Measurements from ENCODE around the gene PTBP2.
"Not testable (repeated sequence)": the region's sequence is repeated elsewhere in the genome, so short reads cannot be mapped to it uniquely, and the experiment has no call there.

PTBP2 gene

GRCh38 chr1:96730574-96731298 is 9.2 kb downstream of the PTBP2 start:
- DNase-seq (ENCODE audit: low read depth in 3 of 3): no peak

- no peak for DNase-seq (ENCODE audit: low read depth in 3 of 3)
Observed at GRCh38 chr1:96741335-96741734, 19.8 kb downstream of the PTBP2 start.

DNA sequence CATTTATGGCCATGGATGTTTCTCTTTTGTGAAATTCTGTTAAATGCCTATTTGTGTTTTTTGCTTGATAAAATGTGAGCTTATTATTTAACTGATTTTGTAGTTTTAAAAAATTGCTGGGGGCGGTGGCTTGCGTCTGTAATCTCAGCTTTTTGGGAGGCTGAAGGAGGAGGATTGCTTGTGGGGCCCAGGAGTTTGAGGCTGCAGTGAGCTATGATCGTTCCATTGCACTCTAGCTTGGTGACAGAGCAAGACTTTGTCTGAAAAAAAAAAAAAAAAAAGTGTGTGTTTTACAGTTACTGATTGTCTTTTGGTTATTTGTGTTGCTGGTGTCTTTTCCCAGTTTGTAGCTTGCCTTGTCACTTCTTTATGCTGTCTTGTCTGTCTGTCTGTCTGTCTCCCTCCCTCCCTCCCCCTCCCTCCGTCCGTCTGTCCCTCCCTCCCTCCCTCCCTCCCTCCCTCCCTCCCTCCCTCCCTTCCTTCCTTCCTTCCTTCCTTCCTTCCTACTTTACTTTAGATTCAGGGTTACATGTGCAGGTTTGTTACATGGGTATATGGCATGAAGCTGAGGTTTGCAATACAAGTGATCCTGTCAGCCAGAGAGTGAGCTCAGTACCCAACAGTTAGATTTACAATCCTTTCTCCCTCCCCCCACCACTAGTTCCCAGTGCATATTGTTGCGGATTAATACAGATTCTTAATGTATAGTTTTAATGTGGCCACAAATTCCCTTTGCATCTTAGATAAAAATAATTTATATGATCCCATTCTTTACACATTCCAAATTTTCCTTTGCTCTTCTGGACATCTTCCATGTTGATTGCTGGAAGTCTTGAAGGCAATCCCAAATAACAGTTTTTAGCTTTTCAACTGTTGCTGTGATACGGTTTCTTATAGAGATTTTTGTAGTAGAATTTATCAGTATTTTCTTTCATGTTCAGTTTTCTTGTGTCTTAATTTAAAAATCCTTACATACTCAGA is 25.1 kb downstream of the PTBP2 start:
- no peak for DNase-seq (ENCODE audit: low read depth in 3 of 3)

- DNase-seq (ENCODE audit: low read depth in 3 of 3): no peak
Observed at GRCh38 chr1:96747565-96747964, 26.0 kb downstream of the PTBP2 start.

DNA sequence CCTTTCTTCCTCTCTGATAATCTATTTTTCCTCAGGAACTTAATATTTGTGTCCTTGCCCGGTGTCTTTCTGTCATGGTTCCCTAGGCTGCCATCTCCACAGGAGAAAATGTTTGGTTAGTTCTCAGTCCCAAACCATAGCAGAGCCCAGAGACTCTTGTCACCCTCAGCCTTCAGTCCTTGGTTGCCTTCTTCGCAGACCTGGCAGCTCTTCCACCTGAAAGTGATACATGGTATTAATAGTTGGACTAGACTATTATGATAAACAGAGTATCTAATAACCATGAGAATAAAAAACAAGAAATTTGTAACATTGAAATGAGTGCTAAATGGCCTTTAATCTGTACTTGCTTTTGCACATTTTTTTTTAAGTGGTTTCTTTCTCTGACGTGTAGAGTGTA is 26.5 kb downstream of the PTBP2 start:
- no peak for DNase-seq (ENCODE audit: low read depth in 3 of 3)

GRCh38 chr1:96749618-96750017 is 28.0 kb downstream of the PTBP2 start:
- no peak for DNase-seq (ENCODE audit: low read depth in 3 of 3)

GRCh38 chr1:96752394-96752793 is 30.8 kb downstream of the PTBP2 start:
- DNase-seq (ENCODE audit: low read depth in 3 of 3): no peak

- no peak for DNase-seq (ENCODE audit: low read depth in 3 of 3)
Observed at GRCh38 chr1:96756789-96757188, 35.2 kb downstream of the PTBP2 start.

DNA sequence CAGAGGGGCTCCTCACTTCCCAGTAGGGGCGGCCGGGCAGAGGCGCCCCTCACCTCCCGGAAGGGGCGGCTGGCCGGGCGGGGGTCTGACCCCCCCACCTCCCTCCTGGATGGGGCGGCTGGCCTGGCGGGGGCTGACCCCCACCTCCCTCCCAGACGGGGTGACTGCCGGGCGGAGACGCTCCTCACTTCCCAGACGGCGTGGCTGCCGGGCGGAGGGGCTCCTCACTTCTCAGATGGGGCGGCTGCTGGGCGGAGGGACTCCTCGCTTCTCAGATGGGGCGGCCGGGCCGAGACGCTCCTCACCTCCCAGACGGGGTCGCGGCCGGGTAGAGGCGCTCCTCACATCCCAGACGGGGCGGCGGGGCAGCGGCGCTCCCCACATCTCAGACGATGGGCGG is 41.0 kb downstream of the PTBP2 start:
- not testable (repeated sequence) for DNase-seq (ENCODE audit: low read depth in 3 of 3)

GRCh38 chr1:96763514-96763913 is 41.9 kb downstream of the PTBP2 start:
- no peak for DNase-seq (ENCODE audit: low read depth in 3 of 3)

DNA sequence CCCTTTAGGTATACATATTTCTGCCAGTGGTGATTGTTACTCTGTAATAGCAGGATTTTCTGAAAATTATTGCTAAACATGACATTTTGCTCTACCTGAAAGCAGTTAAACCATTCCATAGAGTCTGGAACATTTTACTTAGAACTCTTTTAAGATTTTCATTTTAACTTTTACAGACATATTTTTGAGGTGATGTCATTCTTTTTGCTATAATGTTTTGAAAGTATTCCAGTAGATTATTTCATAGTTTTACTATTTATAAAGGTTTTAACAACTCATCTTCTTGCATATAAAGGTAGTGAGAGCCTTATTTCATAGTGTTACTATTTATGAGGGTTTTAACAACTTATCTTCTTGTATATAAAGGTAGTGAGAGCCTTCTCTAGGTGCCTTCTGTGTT is 42.9 kb downstream of the PTBP2 start:
- DNase-seq (ENCODE audit: low read depth in 3 of 3): no peak

- DNase-seq (ENCODE audit: low read depth in 3 of 3): no peak
Observed at GRCh38 chr1:96771847-96772246, 50.3 kb downstream of the PTBP2 start.

DNA sequence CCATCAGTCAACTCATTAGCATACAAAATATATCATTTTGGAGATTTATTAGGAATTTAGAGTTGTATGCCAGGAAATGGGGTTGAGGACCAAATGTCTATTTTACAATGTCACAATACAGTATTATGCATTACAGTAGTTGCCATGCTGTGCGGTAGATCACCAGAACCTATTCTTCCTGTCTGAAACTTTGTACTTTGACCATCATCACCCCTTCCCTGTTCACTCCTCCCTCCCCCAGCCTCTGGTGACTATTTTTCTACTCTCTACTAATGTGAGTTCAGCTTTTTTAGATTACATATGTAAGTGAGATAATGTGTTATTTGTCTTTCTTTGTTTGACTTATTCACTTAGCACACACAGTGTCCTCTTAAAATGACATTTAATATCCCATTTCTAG is 50.8 kb downstream of the PTBP2 start:
- no peak for DNase-seq (ENCODE audit: low read depth in 3 of 3)

- DNase-seq (ENCODE audit: low read depth in 3 of 3): no peak
Observed at GRCh38 chr1:96772972-96773371, 51.4 kb downstream of the PTBP2 start.

DNA sequence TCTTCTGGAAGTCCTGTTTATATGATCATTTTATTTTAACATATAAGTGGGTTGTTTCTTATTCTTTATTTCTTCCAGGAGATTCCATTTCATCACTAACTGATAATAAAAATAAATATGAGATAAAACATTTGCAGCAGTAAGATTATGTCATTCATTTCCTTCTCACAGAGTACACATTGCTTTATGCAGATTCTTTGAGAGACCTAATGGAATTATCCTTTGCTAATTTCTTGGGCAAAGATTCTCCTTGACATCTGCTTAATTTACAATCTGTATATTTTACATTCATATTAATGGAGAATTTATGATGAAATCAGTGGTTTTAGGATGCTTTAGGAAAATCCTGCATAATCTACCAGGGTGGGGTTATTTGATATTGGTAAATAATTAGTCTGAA is 60.6 kb downstream of the PTBP2 start:
- no peak for DNase-seq (ENCODE audit: low read depth in 3 of 3)

DNA sequence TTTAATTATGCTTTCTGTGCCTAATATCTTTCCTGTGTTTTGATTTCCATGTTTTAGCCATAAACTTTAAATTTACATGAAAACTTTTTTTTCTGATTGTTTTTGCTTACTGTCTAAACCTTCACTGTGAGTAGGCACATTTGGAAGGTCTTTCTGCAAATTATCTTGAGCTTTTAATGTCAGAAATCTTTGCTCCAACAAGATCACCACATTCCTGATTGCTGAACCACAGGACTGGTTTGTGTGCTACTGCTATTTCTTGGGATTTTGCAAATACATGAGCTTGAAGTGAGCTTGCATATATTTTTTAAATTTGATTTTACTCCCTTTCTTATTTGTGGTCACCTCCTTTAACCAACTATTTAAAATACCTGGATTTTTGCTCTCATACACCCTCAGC is 61.3 kb downstream of the PTBP2 start:
- DNase-seq (ENCODE audit: low read depth in 3 of 3): no peak

DNA sequence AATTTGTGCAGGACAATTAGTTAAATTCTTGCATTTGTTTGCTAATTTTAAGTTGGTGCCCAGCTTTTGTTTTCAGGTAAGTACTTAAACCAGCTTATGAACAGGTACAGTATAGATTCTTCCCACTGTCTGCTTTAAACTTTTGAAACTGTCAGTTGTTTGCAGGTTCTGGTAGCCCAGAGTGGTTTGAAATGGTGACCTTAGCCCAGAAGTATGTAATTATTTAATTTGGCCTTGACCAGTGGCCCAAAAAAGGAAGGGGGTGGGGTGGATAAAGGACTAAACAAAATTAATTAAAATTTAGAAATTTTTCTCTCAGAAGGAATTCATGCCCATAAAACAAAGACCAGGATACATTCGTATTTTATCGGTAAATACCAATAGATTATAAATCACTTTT is 69.0 kb downstream of the PTBP2 start:
- DNase-seq (ENCODE audit: low read depth in 3 of 3): no peak

DNA sequence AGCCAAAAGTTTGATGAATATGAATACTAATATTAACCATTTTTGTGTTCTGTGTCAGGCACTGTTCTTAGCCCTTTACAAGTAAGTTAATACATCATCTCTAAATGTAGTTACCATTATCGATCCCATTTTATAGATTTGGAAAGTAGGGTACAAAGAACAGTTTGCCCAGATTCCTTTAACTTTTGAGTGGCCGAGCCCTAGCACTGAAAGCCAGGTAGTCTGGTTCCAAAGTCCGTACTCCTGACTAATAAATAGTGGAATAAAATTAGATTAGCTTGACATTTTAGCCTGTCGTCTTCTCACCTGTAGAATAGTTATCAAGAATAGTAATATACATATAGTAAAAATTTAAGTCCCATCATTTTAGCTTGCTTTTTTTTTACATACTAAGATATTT is 70.6 kb downstream of the PTBP2 start:
- no peak for DNase-seq (ENCODE audit: low read depth in 3 of 3)

- not testable (repeated sequence) for DNase-seq (ENCODE audit: low read depth in 3 of 3)
Observed at GRCh38 chr1:96801696-96802095, 80.1 kb downstream of the PTBP2 start.

DNA sequence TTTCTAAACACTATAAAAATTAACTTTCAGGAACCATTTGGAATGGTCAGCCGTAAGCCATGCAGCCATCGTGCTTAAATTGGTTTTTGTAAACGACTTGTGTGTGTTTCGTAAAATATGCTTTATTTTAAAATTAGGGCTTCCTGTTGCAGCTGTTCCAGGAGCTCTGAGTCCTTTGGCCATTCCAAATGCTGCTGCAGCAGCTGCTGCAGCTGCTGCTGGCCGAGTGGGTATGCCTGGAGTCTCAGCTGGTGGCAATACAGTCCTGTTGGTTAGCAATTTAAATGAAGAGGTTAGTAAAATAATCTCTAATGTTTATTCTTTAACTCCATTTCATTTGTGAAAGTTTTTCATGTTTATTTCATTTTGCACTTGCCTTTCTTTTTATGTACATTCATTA is 83.1 kb downstream of the PTBP2 start:
- DNase-seq (ENCODE audit: low read depth in 3 of 3): no peak

GRCh38 chr1:96808191-96808590 is 86.6 kb downstream of the PTBP2 start:
- DNase-seq (ENCODE audit: low read depth in 3 of 3): no peak

GRCh38 chr1:96815914-96816313 is 94.3 kb downstream of the PTBP2 start:
- DNase-seq (ENCODE audit: low read depth in 3 of 3): no peak

DNA sequence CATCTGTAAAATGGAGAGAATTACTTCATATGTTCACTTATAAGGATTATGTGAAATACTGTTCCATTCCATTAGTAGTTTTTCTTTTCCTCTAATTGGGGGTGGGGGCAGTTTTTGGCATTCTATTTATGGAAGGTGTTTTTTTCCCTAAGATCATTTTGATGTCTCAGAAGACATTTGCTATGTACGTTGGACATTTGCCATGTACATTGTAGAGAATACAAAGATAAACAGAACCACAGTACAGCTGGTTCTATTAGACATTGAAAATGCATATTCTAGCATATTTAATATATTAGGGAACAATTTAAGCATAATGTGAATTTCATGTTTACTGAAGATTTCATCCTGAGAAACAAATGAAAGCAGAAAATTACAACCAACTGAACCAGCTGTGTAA is 98.5 kb downstream of the PTBP2 start:
- DNase-seq (ENCODE audit: low read depth in 3 of 3): no peak

All from stimulated activated CD4-positive, alpha-beta T cell treated with anti-CD3 and anti-CD28 coated beads, TNF-alpha, amount 100 ng/mL, for 4 hours (primary cell).